Endothelial cell of umbilical vein (primary cell): ENCODE measurements around the gene ROBO2. TPM values are rescaled to one million over a fixed set of nuclear protein-coding genes. Genes with fewer than 3 reads are reported as not detected.

Experiments
- BruUV-seq: library from RNA; stranded (reverse); fragments of 400-500 nt; replicated peaks from 2 replicates; lab custom pipeline; 2021; lab: Mats Ljungman, UMichigan
- CTCF ChIA-PET: fragments of 300-600, 350-600 bp; sonication (Branson Sonifier 250); formaldehyde crosslinking; loops from one replicate; lab custom pipeline; 2021; ENCODE audit warnings: antibody characterized with exemption, inconsistent platforms; lab: Charles Lee
- POLR2A ChIA-PET: fragments of 300-600, 350-600 bp; sonication (Branson Sonifier 250); formaldehyde crosslinking; loops from one replicate; lab custom pipeline; 2021; ENCODE audit warnings: antibody characterized with exemption, inconsistent platforms; lab: Charles Lee
- DNase-seq: peaks from one replicate; pipeline ENCODE4 v3.0.0-alpha.2; 2011; ENCODE audit warnings: low read depth, low spot score
- FAIRE-seq: peaks from 2 replicates; lab custom pipeline; 2011; peaks lifted over from hg19 to GRCh38; lab: Jason Lieb, UNC
- H2AFZ ChIP-seq: 2 replicates; pipeline ENCODE4 v1.6.0; 2012; ENCODE audit warnings: low read depth, low read length, control low read depth, inconsistent platforms
- H3K27ac ChIP-seq: 2 replicates; pipeline ENCODE4 v1.5.1; 2011; ENCODE audit warnings: low read depth, mild to moderate bottlenecking, control low read depth, low read length, moderate library complexity; ENCODE audit not compliant: insufficient read depth
- H3K27me3 ChIP-seq, 2 experiments: 2 replicates each; pipeline versions ENCODE4 v1.6.0 to v1.6.1; 2011; ENCODE audit warnings: low read length in 2 of 2, mixed read lengths in 1 of 2; ENCODE audit not compliant: control insufficient read depth in 2 of 2, insufficient read depth in 2 of 2
- H3K36me3 ChIP-seq, 2 experiments: 2 replicates in 1 of 2; 3 replicates in 1 of 2; pipeline ENCODE4 v1.5.1; 2011; ENCODE audit warnings: low read length in 2 of 2, mild to moderate bottlenecking in 1 of 2, moderate library complexity in 1 of 2; ENCODE audit not compliant: control insufficient read depth in 2 of 2, insufficient read depth in 2 of 2; ENCODE audit errors: extremely low read depth in 1 of 2
- H3K4me1 ChIP-seq: 3 replicates; pipeline ENCODE4 v1.5.1; 2011; ENCODE audit warnings: mild to moderate bottlenecking, low read length; ENCODE audit not compliant: control insufficient read depth, insufficient read depth; ENCODE audit errors: extremely low read depth
- H3K4me2 ChIP-seq: 2 replicates; pipeline ENCODE4 v1.6.1; 2011; ENCODE audit warnings: low read length, control low read depth, mixed read lengths; ENCODE audit not compliant: insufficient read depth
- H3K4me3 ChIP-seq, 3 experiments: fragments of 200-600 bp in 1 of 3; sonication (generic), shearing (Covaris generic) in 1 of 3; replicated peaks in 1 of 3; 2 replicates each; pipeline ENCODE4 v1.5.1; 2011 to 2016; ENCODE audit warnings: control low read depth in 3 of 3, low read length in 3 of 3, mild to moderate bottlenecking in 2 of 3, inconsistent platforms in 1 of 3, low read depth in 1 of 3, moderate library complexity in 1 of 3; ENCODE audit not compliant: insufficient read depth in 1 of 3
- H3K79me2 ChIP-seq: 2 replicates; pipeline ENCODE4 v1.6.0; 2012; ENCODE audit warnings: low read length, inconsistent platforms; ENCODE audit not compliant: control insufficient read depth, insufficient read depth
- H3K9ac ChIP-seq: replicated peaks from 2 replicates; pipeline ENCODE3; 2011; ENCODE audit warnings: low read length, control low read depth; ENCODE audit not compliant: insufficient read depth; ENCODE audit errors: extremely low read depth
- H3K9me1 ChIP-seq: replicated peaks from 3 replicates; pipeline ENCODE4 v1.6.0; 2011; ENCODE audit warnings: mild to moderate bottlenecking, low read length; ENCODE audit not compliant: control insufficient read depth, insufficient read depth; ENCODE audit errors: extremely low read depth
- H3K9me3 ChIP-seq: replicated peaks from 2 replicates; pipeline ENCODE4 v1.5.1; 2012; ENCODE audit warnings: low read length, inconsistent platforms; ENCODE audit not compliant: control insufficient read depth, insufficient read depth
- H4K20me1 ChIP-seq: replicated peaks from 2 replicates; pipeline ENCODE3; 2011; ENCODE audit warnings: mild to moderate bottlenecking, low read length; ENCODE audit not compliant: control insufficient read depth, insufficient read depth; ENCODE audit errors: extremely low read depth
- CTCF ChIP-seq, 2 donors: IDR thresholded peaks; 1 replicate in 1 of 2; 2 replicates in 1 of 2; pipeline ENCODE4 v1.5.1; 2011; ENCODE audit warnings: low read length in 2 of 2, mild to moderate bottlenecking in 2 of 2, moderate library complexity in 2 of 2, control low read depth in 1 of 2, inconsistent platforms in 1 of 2, low read depth in 1 of 2; ENCODE audit not compliant: insufficient read depth in 1 of 2; ENCODE audit errors: extremely low read depth in 1 of 2
- EZH2 ChIP-seq: IDR thresholded peaks from 2 replicates; pipeline ENCODE4 v1.6.1; 2012; ENCODE audit warnings: borderline replicate concordance, low read depth, mild to moderate bottlenecking, moderate library complexity, low read length, inconsistent platforms; ENCODE audit not compliant: severe bottlenecking
- FOS ChIP-seq: IDR thresholded peaks from 2 replicates; pipeline ENCODE4 v1.6.1; 2011; ENCODE audit warnings: mild to moderate bottlenecking, low read length, moderate library complexity, borderline replicate concordance; ENCODE audit not compliant: insufficient read depth
- GATA2 ChIP-seq: IDR thresholded peaks from 2 replicates; pipeline ENCODE4 v1.7.0; 2011; ENCODE audit warnings: low read depth, mild to moderate bottlenecking, moderate library complexity, mixed read lengths, low read length; ENCODE audit not compliant: insufficient read length, insufficient read depth
- JUN ChIP-seq: IDR thresholded peaks from 2 replicates; pipeline ENCODE4 v1.6.1; 2011; ENCODE audit warnings: borderline replicate concordance, low read depth; ENCODE audit not compliant: insufficient read length, insufficient read depth
- MAX ChIP-seq: IDR thresholded peaks from 2 replicates; pipeline ENCODE4 v1.6.1; 2011; ENCODE audit not compliant: insufficient read depth, insufficient read length
- MYC ChIP-seq: IDR thresholded peaks from one replicate; pipeline ENCODE4 v1.6.1; 2011; ENCODE audit warnings: mild to moderate bottlenecking, low read depth, low read length
- POLR2A ChIP-seq: IDR thresholded peaks from 2 replicates; pipeline ENCODE4 v1.6.1; 2012; ENCODE audit warnings: low read depth, mild to moderate bottlenecking, control low read depth, low read length
- POLR2AphosphoS5 ChIP-seq: IDR thresholded peaks from 2 replicates; pipeline ENCODE4 v1.6.1; 2012; ENCODE audit warnings: low read depth, mild to moderate bottlenecking, control low read depth, low read length, moderate library complexity; ENCODE audit not compliant: insufficient read depth
- dilution Hi-C: fragments of 300-500 bp; cut with MboI; formaldehyde crosslinking; loops from one replicate; pipeline ENCODE4 v1.15.0; 2019; ENCODE audit warnings: low sequenced_read_pairs; ENCODE audit not compliant: extremely low pct_ligation_motif_present
- intact Hi-C: fragments of 100-400 bp; cut with micrococcal nuclease; formaldehyde crosslinking; loops from one replicate; pipeline ENCODE4 v1.10.0; 2022
- polyA plus RNA-seq, 4 experiments: library from polyadenylated mRNA; depleted of rRNA in 3 of 4; stranded (reverse) in 3 of 4; unstranded in 1 of 4; fragments of >200 nt; gene quantifications; 2 replicates each; pipeline versions ENCODE4 v1.2.1 to v1.2.3, GENCODE V29; 2011 to 2012; ENCODE audit warnings: missing spikeins in 1 of 4
- total RNA-seq: library from RNA; stranded (reverse); gene quantifications from 2 replicates; pipeline ENCODE4 v1.2.3, GENCODE V29; 2021

ROBO2 gene
- total and polyA plus RNA-seq, 2 donors (not counting 3 experiments of a cell fraction or from before 2014, with no cell fraction given) = not detected

- no peak overlapping the region for H3K9ac ChIP-seq
- dilution Hi-C loops = no loop called here
- no peak overlapping the region for H3K27ac ChIP-seq
- no peaks in the 10 kb centered on the region for H3K79me2 ChIP-seq
- H3K27me3 ChIP-seq = no peaks in the 10 kb centered on the region
- H3K4me3 ChIP-seq = no peak overlapping the region
- H3K4me2 ChIP-seq = no peak overlapping the region
- no peaks in the 10 kb centered on the region for H3K9me3 ChIP-seq
- no peaks in the 10 kb centered on the region for H4K20me1 ChIP-seq
- POLR2A ChIA-PET = no interaction called here
- no peaks in the 10 kb centered on the region for H3K9me1 ChIP-seq
- CTCF ChIA-PET = no interaction called here
- intact Hi-C loops = no loop called here
- FAIRE-seq (no peak), DNase-seq (no peak)
- BruUV-seq = no TSS peak
- TF ChIP-seq GATA2 (no peak), MYC (no peak), JUN (no peak), POLR2A (no peak), POLR2AphosphoS5 (no peak), CTCF (IDR thresholded peaks at IDR 0.05; ENCODE audit: extremely low read depth in 1 of 2, insufficient read depth in 1 of 2, low read depth in 1 of 2, low read length in 2 of 2) (no peak), MAX (no peak), EZH2 (no peak), FOS (no peak)
- H3K36me3 ChIP-seq = no peaks in the 10 kb centered on the region
- H3K4me1 ChIP-seq = no peaks in the 10 kb centered on the region
- no peak overlapping the region for H2AFZ ChIP-seq
Observed at GRCh38 chr3:77686560-77686959, 646.7 kb downstream of the ROBO2 start.
